HG03521 (cell line): ENCODE data around the gene CCDC57.

ENCODE experiments used
- ATAC-seq: cut with Tn5 transposase; IDR thresholded peaks from one replicate; pipeline ENCODE4 v1.9.1; 2021; ENCODE audit warnings: mild to moderate bottlenecking, moderate library complexity; ENCODE audit not compliant: unreplicated experiment

The CCDC57 gene

DNA sequence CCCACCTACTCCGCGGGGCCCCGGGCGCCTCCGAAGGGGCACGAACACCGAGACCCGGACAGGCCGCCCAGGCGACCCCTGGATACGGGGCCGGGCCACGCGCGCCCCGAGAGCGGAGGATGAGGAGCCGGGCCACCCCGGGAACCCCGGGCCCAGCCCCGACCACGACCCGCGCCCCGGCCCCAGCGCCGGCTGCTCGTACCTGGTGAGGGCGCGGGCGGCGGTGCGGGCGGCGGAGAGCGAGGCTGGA, 114.8 kb downstream of the CCDC57 start:
- no peak for ATAC-seq

DNA sequence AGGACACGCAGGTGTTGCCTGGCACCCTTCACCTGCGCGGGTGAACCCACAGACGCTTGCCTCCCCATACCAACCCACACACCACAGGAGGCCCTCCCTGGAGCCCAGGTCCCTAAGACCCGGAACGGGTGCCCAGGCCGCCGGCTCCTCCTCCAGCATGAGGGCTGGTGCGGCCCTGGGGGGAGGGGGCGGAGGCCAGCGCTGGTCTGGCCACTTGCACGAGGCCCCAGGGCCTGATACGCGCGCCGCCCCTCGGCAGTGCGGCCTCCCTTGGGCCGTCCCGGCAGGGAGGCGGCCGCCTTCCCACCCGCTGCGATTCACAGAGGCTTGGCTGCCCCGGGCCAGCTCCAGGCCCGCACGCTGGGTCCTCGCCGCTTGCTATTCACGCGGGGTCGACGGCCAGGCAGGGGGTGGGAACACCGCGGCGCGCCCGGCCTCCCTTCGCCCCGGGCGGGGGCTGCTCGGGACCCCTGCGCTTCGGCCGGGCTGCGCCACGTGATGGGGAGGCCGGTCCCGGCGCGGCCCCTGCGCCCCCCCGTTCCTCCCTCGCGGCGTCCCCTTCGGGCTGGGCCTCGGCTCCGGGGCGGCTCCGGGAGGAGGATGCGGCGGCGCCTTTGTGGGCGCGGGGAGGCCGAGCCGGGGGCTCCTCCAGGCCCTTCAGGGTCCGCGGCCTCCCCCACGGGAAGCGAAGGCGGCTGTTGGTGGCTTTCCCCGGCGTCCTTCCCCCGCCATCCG, 115.3 kb downstream of the CCDC57 start:
- ATAC-seq, result peak; percentile 3

DNA sequence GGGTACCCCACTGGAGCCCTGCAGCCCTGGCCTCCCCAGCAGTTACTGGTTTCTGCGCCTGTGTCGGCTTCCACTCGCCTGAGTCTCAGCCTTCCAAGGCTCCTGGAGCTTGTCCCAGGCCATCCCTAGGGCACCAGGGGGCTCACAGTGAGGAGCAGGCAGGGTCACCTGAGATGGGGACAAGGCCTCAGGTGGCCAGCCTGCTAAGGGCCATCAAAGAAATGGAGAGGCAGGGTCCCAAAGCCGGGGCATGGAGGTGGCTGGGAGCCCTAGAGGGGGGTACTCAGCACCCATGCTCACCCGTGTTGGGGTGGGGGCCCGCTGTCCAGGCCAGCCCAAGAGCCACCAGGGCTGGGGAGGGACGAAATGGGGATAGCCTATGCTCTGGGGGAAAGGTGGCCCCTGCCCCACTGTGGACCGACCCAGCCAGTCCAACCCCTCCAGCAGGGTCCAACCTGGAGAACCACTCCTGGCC, 115.9 kb downstream of the CCDC57 start:
- no peak for ATAC-seq

DNA sequence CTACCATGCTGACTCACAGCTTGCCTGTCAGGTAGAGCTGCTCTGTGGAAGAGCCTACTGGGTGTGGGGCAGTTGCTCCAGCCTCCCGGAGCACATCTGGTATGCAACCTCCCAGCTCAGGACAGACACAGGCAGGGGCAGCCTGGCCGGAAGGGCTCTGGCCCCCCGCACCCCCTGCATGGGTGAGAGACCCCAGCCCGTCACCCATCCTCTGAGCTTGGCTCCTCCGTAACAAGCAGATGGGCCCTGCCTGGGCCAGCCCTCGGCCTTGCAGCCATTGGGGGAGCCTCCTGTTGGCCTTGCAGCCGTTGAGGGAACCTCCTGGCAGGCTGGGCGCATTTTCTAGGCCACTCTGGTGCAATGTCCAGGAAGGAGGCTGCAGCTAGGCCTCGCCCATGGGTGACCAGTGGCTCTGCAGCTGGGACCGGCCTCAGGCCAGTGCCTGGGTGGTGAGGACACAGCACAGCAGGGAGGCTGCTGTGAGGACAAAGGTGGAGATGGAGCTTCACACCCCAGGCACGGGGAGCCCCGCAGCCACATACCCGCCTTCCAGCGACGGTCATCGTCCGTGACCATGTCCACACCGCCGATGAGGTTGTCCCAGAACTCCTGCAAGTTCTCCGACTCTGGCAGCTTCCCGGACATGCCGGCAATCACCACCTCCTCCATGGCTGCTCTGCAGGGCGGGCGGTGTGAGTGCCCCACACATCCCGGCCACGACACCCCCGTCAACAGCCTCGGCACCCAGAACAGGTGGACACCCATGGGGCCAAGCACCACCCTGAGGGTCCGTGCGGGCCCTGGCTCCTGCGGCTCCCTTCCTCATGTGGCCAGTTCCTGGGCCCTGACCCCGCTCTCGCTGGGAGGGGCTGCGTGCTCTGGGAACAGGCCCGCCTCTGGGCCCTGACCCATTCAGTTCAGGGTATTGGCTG, 116.6 kb downstream of the CCDC57 start:
- ATAC-seq, result no peak

DNA sequence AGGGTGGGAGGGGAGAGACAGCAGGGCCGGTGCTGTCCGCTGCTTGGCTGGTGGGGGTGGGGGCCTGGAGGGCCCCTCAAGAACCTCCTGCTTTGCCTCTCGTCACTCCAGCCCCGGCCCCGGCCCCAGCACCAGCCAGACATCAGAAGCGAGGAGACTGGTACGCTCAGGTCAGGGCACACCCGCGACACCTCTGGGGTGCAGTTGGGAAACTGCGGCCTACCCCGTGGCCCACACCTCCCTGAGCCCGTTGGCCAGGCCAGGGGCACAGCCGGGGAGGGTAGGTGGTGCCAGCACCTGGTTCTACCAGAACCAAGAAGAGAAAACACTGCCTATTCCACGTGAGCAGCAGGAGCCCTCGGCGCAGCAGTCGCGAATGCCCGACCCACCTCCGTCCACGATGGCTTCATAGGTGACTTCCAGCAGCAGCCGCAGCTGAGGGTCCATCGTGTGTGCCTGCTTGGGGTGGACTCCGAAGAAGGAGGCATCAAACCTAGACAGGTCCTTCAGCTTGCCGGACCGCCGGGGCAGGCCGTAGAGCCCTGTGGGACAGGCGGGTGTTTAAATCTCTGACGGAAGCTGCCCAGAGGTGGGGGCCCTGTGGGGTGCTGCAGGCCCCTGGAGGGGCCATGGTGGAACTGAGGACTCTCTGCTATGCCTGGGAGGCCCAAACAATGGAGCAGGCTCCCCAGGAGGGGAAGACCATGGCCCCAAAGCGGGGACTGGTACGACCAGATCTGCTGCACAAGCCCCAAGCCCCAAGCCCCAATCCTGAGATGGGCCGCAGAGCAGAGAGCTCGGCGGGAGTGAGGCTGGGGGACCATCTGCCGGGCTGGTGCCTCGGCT, 117.5 kb downstream of the CCDC57 start:
- no peak for ATAC-seq

DNA sequence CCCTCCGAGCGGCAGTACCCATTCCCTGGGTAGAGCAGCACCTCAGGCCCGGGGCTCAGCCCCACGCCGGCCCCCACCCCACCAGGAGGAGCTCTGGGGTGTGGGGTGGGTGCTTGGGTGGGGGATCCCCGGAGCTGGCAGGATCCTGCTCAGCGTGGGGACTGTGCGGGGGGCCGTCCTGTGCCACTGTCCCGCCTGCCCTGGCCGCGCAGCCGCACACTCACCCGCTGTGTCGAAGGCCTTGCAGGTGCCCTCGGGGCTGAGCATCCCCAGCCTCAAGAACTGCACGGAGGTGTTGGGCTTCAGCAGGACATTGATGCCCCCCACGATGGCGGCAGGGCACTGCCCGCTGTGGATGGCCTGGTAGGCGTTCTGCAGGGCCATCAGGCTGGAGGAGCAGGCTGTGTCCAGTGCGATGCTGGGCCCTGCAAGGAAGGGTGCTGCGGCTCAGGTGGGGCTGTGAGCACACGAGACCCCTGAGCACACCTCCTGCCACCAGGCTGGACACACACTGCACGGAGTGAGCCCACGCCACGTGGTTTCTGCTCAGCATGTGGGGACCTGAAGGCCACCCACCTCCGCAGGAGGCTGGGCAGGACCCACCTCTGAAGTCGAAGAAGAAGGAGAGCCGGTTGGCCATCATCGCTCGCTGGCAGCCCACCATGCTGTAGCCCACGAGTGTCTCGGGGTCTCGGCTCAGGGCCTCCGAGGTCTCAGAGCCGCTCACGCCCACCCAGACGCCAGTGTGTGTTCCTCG, 119.5 kb downstream of the CCDC57 start:
- ATAC-seq, result no peak

DNA sequence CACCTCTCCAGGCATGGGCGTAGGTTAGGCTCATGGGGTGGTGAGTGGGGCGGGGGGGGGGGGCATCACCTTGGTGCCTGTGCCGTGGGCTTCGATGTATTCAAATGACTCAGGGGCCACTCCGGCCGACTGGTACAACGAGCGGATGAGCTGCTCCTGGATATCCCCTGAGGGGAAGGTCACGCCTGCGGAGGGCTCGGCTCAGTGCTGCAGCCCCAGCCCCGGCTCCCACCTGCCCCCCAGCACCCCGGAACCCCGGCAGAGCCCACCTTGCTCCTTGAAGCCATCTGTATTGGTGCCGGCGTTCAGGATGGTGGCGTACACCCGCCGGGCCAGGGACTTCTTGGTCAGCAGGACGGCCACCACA, 120.0 kb downstream of the CCDC57 start:
- no peak for ATAC-seq

DNA sequence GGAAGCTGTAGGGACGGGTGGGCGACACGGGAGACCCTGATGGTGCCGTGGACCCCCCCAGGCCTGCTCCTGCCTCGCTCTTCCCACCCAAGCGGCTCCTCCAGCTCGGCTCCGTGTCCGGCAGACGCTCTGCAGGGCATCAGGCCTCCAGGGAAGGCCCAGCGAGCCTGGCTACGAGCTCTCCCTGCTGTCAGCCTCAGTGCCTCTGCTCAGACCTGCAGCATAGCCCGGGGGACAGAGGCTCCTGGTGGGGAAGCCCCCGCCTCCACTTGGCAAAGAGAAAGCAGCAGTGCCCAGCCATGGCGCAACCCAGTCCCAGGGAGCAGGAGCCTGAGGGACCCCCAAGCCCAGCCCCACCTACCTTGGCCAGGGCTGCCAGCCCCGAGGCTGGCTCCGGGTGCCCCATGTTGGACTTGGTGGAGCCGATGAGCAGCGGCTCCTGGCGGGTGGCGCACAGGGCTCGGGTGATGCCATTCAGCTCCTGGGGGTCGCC, 120.5 kb downstream of the CCDC57 start:
- ATAC-seq, result no peak

DNA sequence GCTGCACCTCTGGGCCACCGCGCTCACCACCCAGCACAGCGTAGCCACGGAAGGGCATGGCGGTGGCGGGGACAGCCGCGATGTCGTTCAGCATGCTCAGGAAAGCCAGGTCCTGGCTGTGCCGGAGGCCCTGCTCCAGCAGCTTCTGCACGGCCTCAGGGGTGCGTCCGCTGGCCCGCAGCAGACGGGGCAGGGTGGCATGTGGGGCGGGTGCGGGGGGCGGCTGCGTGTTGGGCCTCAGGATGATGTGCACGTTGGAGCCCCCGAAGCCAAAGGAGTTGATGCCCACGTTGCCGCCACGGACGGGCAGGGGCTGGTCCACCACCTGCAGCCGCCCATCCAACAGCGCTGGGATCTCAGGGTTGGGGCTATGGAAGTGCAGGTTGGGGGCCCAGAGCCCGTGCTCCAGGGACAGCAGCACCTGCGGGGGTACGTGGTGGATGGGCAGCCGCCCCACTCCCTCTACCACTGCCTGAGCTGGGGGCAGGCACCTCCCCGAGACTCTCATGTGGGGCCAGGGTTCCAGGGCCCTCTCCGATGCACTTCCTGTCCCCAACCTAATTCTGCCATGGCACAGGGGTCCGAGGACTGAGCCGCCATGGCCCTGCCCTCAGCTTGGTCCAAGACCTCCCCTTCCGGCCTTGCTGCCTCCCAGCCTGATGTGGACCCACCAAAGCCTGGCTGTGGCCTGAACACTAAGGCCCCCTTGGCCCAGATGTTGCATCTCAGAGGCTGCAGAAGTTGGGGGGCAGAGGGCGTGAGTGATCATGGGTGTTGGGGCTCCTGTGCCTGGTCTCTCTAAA, 121.2 kb downstream of the CCDC57 start:
- ATAC-seq, result no peak

DNA sequence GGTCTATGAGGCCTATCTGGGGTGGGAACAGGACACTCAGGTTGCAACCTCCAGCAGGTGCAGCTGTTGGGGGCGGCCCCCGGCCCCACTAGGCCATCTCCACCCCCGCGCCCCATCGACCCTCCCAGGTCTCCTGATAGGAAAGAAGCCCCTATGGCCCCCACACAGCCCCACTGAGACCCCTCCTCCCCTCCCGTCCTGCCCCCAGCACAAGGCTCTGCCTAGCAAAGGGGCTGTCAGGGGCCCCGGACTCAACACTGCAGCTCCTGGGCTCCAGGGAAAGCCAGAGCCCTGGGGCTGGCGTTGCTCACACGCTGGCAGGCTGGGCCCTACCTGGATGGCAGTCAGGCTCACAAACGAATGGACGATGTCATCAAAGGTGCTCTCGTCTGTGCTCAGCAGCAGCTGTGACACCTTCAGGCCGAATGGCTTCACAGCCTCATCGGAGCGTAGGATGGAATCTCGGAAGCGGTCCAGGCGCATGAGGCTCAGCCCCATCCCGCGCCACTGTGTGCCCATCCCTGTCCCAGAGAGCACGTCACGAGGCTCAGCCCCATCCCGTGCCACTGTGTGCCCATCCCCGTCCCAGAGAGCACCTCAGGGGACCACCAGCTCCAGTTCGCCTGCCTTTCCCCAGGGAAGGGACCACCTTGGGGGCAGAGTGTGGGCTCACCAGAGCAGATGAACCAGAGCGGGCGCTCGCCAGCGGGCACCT, 121.9 kb downstream of the CCDC57 start:
- ATAC-seq, result no peak

DNA sequence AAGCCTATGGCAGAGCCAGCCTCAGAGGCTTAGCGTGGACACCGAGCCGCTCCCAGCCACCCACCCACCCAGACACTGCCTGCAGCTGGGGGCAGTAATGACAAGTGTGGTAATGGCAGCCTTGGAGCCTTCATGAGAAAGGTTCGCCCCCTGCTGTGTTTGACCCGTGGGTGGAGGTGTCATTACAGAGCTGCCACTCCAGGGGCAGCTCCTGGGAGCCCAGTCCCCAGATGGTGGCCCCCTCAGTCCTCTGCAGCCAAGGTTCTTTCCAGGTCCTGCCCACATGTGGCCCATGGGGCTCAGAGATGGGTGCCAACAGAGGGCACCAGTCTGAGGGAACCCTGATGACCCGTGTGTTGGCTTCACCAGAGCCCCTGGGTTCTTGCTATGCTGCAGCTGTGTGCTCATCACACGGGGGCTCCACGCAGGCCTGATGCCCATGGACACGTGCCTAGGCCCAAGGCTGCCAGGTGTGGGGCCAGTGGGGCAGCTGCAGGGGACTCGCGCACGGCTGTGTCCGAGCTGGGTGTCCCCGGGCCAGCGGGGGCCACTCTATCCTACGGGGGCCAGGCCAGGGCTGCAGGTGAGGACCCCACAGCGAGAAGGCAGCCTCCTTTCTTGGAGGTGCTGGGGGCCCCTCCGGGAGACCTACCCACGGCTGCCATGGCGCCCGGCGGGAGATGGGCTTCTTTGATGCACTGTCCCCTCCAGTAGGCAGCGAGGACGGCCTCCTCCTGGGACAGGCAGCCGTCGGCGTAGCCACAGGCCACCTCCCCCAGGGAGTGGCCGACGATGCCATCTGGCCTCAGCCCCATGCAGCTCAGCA, 122.7 kb downstream of the CCDC57 start:
- ATAC-seq, result no peak

DNA sequence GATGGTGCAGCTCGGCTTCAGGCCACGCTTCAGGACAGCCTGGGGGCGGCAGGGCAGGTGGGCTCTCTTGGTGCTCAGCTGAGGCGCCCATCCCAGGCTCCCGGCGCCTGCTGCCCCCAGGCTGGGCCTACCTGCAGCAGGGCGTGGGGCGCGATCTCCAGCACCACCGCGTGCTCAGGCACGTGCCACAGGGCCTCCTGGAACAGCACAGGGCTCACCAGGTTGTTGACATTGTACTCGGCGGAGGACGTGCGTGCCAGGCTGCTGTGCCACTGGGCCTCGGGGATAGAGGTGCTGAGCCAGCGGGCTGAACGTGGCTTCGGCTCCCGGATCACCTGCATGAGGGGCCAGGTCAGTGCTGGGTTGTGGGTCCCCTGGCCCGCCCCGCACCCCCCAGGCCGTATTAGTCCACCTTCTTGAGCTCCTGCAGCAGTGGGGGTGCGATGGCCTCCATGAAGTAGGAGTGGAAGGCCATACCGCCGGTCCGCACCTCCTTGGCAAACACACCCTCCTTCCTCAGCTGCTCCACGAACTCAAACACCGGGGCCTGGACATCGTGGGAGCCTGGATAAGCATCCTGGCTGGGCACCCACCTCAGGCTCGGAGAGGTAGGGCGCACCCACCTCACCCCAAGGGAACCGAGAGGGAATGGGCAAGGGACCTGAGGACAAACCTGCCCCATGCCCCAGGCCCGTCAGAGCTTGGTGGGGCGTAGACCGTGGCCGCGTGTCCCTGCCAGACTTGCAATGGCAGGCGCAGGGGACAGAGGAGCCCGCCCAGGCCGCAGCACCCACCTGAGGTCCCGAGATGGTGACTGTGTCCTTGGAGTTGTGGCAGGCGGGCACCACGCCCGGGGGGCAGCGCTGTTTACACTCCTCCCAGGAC, 123.6 kb downstream of the CCDC57 start:
- no peak for ATAC-seq

DNA sequence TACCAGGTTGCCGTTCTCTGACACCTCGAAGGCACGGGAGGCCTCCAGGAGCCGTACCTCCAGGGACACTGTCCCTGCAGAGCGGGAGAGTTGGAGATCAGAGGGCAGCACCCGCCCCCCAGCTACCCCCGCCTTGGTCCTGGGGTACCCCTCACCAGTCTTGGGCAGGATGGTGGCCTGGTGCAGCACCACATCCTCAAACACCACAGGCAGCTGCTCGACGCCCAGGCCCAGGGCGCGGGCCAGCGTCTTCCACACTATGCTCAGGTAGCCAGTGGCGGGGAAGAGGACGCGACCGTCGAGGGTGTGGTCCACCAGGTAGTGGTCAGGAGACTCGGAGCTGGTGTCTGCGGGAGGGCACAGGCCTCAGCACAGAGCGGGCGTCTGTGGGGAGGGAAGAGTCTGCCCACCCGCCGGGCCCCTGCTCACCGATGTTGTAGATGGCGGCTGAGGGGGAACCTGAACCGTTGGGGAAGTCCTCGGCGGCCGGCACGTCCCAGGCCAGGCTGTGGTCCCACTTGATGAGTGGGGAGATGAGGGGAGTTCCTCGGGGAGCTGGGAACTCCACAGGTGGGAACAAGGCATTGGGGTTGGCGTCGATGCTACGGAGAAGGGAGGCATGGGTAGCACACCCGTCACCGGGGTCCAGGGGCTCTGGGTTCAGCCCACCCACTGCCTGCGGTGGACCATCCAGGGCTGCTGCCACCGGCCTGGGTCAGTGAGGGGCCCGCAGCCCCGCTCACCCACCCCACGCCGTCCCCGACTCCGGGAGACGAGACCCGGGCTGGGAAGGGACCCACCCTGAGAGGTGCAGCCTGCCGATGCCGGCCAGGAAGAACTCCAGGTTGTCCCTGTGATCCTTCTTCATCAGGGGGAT, 124.4 kb downstream of the CCDC57 start:
- no peak for ATAC-seq

DNA sequence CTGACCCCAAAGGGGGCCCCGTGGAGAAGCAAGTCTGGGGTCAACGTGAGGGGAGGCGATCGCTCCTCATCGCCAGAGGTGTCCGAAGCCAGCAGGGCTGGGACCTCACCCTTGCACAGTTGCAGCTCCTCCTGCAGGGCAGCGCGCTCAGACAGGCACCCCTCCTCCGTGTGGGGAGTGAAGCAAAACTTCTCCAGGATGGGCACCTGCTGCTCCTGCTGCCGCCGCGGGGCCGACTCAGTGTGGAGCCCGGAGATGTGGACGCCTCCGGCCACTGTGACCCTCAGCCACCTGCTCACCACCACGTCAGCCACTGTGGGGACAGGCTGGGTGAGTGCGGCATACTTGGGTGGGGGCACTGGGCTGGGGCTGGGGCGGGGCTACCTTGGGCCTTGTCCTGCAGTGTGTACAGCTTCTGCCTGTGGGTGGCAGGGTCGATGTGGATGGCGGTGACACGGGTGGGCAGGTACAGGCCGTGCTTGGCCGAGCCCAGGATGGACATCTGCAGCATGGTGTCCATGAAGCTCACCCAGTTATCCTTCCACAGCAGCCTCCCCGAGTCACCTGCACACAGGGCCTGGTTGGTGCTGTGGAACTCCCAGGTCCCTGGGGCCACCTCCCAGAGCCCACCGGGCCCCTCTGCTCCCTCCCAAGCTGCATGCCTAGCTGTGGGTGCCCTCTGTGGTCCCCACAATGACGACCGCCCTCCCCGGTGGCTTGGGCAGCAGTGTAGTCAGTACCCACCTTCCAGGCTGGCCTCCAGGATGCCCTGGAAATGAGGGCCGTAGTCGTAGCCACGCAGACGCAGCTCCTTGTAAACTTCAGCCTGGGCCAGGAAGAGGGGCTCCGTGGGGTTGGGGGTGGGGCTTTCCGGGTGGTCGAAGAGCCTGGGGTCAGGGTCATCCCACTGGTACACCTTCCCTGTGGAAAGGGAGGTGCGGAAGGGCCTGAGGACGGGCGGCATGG, 125.4 kb downstream of the CCDC57 start:
- no peak for ATAC-seq
